ENCODE measurements around the gene C4orf50.
"Not testable (repeated sequence)": the region's sequence is repeated elsewhere in the genome, so short reads cannot be mapped to it uniquely, and the experiment has no call there.

C4orf50 gene

GRCh38 chr4:6012200-6012599, 6.0 kb downstream of the C4orf50 start:
- no peak for DNase-seq

DNA sequence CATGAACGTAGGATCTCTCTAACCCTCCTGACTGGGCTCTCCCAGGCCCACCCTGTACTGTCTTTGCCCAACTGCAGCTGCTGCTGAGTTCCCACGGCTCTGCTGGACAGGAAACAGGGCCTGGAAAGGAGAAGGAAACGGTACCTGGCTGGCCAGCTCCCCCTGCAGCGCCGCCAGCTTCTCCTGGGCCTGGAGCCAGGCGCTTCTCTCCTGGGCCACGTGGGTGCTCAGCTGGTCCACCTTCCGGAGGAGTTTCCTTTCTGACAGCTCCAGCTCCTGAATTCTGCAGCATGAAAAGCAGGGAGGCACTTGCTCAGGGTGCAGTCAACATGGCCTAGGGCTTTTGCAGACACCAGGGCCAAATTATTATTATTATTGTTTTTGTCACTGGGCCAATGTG, 6.5 kb downstream of the C4orf50 start:
- DNase-seq = no peak

DNA sequence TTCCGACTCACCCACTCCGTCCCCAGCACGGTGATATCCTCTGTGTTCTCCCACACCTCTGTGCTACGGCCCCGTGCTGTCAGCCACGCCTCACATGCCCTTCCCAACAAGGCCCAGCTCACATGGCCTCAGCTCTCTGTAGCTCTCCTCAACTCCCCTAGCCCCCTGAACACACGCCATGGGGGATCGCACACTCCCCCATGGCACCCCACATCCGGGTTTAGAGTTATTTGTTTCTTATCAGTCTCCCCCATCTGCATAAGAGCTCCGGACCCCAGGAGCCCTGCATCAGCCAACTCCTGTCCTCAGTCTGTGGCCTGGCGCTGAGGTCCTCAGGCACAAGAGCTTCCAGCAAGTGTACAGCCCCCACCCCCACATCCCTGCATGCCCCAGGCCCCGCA, 7.0 kb downstream of the C4orf50 start:
- DNase-seq = no peak

GRCh38 chr4:6010789-6011188, 7.4 kb downstream of the C4orf50 start:
- no peak for DNase-seq

DNA sequence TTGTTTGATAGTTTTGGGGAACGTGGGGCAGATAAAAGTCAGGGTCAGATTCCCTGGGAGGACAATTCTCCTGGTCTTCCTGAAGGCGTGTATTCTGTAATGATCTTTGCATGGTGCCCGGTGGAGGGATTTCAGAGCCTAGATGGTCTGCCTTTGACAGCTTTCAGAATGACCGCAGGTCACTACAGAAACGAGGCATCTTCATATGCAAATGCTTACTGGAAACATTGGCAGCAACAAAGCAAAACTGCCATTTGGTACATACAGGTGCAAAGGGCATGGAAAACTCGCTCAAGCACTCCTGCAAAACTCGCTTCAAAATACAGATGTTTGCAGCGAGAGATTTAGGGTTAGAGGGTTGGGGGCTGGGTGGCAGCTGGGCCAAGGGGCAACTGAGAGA, 8.8 kb downstream of the C4orf50 start:
- DNase-seq = no peak

DNA sequence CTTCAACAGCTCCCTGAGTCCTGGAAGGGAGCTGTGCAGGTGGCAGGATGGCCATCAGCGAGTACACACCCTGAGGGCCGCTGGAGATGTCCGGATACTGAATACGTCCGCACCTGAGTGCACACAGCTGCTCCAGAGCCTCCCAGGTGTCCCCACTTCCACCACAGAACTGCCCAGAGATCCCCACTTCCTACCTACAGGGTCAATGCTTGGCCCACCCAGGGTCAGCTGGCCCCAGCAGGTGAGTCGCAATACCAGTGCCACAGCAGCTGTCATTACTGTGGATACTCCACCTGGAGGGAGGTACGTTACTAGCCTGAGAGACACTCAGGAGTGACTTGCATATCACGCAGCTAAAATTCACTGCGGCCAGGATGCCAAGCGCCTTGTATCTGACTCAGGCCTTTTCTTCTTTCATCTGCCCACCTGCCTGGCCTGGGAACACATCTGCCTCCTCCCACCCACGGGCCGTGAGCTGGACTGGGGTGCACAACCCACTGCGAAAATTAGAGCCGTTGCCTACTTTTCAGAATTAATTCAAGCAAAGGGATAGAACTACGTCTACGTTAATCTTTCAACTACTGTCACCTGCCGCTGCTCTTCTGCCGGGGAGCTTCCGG, 9.4 kb downstream of the C4orf50 start:
- no peak for DNase-seq

GRCh38 chr4:6008092-6008551, 10.1 kb downstream of the C4orf50 start:
- no peak for DNase-seq

DNA sequence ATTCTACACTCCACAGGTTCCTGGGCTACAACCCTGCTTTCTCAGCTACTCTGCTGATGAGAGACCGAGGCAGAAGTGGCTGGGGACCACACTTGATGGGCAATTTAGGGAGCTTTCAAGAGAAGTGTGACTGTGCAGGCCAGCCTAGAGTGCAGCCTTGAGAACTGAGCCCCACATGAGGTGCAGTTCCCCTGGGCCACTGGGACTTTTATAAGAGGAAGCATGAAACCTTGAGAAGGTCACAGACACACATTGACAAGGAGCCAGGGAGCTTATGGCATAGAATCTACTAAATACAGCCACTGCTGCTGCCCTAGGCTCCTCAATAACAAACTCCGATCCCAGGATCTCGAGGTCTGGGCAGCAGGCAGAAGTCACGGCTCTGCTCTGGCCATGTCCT, 13.1 kb downstream of the C4orf50 start:
- no peak for DNase-seq

- DNase-seq = not testable (repeated sequence)
Measured at GRCh38 chr4:6003485-6003884, 14.7 kb downstream of the C4orf50 start.

- DNase-seq = no peak
Measured at GRCh38 chr4:6002926-6003325, 15.3 kb downstream of the C4orf50 start.

DNA sequence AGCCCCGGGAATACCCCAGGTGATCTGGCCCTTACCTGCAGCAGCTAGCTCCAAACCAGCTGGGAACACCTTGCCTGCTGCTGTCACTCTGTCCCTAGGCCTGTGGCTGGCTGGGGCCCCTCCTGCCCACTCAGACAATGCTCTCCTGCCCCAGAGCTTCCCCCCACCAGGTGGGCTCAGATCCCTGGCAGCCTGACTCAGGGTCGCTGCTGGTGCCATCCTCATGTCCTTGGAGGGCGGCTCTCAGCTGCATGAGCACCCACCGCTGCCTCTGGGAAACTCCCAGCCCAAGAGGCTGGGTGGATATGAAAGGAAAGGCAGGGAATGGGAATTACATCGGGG, 15.8 kb downstream of the C4orf50 start:
- no peak for DNase-seq

- DNase-seq = no peak
Measured at GRCh38 chr4:6001680-6002491, 16.3 kb downstream of the C4orf50 start.

DNA sequence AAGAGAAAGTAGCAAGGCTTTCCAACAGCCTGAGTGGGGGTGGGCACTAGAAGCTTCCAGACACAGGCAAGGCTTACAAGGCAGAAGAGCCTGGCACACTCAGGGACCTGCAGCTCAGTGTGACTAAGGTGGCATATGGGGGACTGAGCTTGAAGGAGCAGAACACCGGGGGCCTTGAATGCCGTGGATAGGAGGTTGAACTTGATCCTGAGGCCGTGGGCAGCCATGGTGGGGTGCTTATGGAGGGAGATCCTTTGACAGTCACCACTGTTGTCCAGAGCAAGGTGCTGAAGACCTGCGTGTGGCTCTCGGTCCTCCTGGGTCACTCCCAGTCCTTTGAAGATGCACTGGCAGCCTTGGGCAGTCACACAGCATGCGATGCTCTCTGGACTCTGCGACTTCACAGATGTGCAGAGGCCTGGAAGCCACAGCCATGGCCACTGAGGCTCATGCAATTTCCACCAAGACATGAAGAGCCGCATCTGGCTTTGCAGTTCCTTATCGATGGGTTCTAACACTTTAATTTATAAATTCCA, 18.3 kb downstream of the C4orf50 start:
- DNase-seq = no peak

DNA sequence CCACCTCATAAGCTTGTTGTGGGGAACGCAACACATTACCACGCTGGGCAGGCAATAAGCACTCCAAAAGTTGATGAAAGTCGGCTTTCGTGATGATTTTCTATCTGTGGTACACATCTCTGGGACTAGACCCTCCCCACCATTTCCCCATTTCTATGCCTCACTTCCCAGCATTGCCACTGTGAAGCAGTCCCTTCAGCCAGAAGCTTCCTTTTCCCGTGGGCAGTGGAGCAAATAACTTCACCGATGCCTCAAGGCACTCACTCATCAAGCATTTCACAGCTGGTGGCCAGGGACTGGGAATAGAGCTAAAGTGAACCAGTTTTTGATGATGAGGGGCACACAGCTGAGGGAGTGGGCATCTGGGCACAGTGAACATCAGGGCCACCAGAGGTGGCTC, 18.9 kb downstream of the C4orf50 start:
- no peak for DNase-seq

DNA sequence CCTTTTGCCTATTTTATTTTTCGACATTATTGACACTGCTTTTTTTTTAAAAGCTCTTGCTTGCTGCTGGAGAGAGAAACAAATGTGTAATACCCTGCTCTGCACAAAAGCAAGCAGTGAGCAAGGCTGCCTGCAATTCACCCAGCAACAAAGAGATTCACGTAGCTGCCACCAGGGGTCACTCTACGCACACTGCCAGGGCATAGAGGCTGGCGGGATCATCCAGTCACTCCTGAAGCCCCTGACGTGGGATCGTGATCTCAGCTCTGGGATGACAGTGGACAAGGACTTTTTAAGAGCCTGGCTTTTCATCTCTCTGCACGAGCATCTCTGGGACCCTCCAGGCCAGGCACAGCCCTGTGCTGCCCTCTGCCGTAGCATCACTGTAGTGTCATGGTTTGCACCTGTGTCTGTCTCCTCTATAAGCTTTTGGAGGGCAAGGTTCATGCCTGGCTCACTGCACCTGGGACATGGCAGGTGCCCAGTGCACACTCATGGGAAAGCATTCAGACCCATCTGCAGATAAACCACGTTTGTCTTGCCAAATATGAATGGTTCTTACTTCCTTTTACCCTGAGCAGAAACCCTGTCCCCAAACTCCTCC, 19.8 kb downstream of the C4orf50 start:
- DNase-seq = peak; percentile 45

- no peak for DNase-seq
Measured at GRCh38 chr4:5996641-5997040, 21.6 kb downstream of the C4orf50 start.

DNA sequence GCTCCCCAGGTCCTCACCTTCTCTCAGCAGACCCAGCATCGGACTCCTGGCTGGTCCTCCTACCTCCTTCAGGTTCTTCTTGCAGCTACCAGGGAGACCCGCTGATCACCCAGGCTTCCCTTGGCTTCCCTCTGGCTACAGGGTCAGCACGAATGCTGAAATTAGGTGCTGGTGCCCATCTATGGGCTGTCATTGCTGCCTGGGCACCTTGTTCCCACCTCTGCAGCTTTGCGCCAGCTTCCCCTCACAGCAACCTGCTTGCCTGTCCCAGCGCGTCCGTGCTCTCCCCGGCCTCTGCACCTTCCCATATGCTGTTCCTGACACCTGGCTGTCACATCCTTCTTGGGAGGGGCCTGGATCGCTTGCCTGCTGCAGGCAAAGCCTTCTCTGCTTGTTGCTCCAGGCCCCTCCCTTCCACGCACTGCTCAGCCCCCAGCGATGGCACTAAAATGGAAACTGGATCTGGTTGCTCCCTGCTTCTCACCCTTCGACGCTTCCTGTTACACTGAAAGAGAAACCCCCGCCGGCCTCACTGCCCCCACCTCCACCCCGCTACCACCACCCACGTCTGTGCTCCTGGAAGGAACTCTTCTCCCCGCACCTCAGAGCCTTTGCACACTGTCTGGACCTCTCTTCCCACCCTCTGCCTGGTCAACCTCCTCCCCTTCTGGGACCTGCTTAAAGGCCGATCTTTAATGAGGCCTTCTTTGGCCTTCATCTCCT, 22.2 kb downstream of the C4orf50 start:
- no peak for DNase-seq

- DNase-seq = no peak
Measured at GRCh38 chr4:5993876-5994811, 24.1 kb downstream of the C4orf50 start.

- DNase-seq = not testable (repeated sequence)
Measured at GRCh38 chr4:5993346-5993745, 24.9 kb downstream of the C4orf50 start.

GRCh38 chr4:5992828-5993321, 25.4 kb downstream of the C4orf50 start:
- DNase-seq = no peak

GRCh38 chr4:5992171-5992827, 25.9 kb downstream of the C4orf50 start:
- DNase-seq = no peak

Measured in OCI-M1 (cell line).